HG03159 (cell line): ENCODE results near the gene DNASE1L3.
A peak's percentile ranks its signal among the peaks of the same experiment; 100 is the strongest.
"Not testable (repeated sequence)": the region's sequence is repeated elsewhere in the genome, so short reads cannot be mapped to it uniquely, and the experiment has no call there.

Experiments used
- ATAC-seq: cut with Tn5 transposase; IDR thresholded peaks from one replicate; pipeline ENCODE4 v1.9.1; 2021; ENCODE audit warnings: mild to moderate bottlenecking, moderate library complexity; ENCODE audit not compliant: unreplicated experiment

The DNASE1L3 gene

GRCh38 chr3:58236527-58237237 is 25.9 kb upstream of the DNASE1L3 start:
- ATAC-seq = no peak

DNA sequence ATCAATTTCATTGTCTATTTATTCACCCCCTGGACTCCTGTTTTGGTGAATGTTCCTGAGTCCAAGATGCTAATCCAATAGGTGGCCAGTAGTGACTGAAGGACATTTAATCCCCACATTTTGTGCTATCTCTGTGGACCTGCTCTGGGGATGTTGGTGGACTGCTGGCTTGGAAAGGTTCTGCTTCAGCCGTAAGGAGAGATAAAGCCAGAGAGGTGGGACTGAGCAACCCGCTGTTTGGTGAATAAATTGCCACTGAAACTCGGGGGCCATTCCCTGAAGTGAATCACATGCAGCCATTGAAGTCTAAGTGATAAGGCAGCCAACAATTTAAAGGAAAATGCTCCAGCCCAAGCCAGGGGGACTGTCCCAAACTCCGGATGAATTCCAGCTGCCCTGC is 25.2 kb upstream of the DNASE1L3 start:
- no peak for ATAC-seq

GRCh38 chr3:58234516-58234931 is 23.8 kb upstream of the DNASE1L3 start:
- ATAC-seq = no peak

DNA sequence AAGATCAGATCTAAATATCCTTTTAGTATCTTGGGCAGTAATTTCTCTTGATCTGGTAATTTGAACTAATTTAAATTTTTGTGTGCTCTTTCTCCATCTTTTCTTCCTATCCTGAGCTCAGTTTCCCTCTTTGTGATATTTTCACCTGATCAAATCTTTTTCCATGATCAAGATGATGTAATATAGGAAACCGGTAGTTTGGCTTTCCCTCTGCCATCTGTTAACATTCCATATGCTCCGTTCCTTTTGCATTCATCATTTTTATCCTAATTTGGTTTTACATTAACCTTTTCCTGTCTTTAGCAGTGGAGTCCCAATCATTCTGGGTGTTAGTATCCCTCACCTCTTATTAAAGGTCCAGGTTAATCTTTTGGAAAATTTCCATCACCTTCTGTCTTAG is 20.9 kb upstream of the DNASE1L3 start:
- ATAC-seq = no peak

GRCh38 chr3:58230876-58231552 is 20.2 kb upstream of the DNASE1L3 start:
- ATAC-seq = no peak

GRCh38 chr3:58227933-58228332 is 17.2 kb upstream of the DNASE1L3 start:
- ATAC-seq = not testable (repeated sequence)

DNA sequence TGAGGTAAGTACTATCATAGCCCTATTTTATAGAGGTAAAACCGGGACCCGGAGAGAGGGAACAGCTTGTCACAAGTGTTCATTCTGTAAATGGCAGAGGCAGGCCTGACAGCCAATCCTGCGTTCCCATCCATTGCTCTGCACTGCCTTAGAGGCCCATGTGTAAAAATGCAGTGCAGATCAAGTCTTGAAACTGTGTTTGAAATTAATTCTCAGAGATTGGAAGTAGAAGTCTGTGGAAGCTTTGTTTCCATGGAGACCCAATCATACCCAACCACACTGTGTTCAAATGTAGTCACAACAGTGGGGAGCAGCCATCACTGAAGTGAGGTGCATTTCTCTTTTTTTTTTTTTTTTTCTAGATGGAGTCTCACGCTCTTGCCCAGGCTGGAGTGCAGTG is 13.1 kb upstream of the DNASE1L3 start:
- no peak for ATAC-seq

DNA sequence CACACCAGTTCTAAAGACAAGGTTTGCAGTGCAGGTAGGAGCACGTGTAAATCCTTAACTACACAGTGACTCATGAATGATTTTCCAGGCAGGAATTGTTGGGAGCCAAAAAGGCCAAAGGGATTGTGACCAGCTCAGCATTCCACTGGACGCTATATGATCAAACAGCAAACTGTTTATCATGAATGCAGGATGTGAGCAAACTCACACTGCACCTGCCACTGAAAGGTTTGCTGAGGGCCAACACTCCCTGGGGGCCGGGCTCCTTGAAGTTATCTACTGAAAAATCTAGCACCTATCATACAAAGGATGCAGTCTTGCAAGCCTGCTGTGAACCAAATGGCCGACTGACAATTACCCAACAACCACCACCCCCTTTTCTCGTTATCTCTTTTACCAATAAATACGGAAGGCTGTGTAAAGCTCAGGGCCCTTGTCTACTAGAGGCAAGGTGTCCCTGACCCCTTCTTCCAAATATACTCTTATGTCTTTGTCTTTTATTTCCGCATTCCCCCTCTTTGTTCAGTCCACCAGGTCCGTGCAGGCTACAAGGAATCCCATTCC is 11.5 kb upstream of the DNASE1L3 start:
- no peak for ATAC-seq

- no peak for ATAC-seq
Measured at GRCh38 chr3:58218904-58219303, 8.1 kb upstream of the DNASE1L3 start.

DNA sequence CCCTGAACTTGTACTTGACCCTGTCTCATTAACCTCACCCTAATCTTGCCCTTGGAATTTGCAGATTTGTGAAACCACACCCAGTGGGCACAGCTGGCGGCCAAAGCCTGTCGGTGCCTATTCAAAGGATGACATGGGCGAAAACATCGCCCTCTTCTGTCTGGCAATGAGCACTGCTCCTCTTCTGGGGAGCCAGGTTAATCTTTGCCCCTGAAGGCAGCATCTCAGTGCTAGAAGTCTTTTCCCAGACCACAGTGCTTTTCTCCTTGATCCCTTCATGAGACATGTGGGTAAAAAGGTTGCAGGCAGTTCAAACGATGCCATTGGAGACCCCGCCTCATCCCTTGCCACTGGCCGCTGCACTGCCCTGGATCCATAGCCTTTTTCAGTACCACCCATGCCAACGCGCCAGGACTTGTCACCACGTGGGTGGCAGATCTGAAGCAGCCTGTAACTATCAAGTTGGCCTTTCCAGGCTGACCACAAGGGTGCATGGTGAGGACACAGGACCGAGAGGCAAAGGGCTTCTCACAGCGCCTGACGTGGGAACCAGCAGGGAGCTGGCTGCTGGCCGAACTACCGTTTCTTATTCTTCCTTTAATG is 6.5 kb upstream of the DNASE1L3 start:
- peak; percentile 31 for ATAC-seq

DNA sequence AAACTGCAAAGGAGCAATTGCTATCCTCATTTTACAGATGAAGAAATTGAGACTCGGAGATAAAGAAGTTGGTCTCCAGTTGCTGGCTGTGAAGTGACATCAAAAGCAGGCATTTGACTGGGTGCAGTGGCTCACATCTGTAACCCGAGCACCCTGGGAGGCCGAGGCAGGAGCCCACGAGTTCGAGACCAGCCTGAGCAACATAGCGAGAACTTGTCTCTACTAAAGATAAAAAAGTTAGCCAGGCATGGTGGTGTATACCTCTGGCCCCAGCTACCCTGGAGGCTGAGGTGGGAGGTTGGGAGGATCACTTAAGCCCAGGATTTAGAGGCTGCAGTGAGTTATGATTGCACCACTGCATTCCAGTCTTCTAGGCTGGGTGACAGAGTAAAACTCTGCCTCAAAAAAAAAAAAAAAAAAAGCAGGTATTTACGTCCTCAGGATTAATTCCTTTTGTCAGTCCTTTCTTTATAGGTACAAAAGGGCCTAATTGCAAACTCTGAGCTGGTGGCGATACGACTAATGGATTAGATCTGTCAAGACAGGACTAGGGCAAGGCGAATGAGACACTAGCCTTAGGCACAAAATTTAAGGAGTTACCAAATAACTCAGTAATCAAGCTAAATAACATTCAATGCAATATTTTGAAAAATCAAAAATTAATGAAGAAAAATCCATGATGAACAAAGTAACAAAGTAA is 5.9 kb upstream of the DNASE1L3 start:
- no peak for ATAC-seq

GRCh38 chr3:58215317-58216025 is 4.7 kb upstream of the DNASE1L3 start:
- ATAC-seq = no peak

DNA sequence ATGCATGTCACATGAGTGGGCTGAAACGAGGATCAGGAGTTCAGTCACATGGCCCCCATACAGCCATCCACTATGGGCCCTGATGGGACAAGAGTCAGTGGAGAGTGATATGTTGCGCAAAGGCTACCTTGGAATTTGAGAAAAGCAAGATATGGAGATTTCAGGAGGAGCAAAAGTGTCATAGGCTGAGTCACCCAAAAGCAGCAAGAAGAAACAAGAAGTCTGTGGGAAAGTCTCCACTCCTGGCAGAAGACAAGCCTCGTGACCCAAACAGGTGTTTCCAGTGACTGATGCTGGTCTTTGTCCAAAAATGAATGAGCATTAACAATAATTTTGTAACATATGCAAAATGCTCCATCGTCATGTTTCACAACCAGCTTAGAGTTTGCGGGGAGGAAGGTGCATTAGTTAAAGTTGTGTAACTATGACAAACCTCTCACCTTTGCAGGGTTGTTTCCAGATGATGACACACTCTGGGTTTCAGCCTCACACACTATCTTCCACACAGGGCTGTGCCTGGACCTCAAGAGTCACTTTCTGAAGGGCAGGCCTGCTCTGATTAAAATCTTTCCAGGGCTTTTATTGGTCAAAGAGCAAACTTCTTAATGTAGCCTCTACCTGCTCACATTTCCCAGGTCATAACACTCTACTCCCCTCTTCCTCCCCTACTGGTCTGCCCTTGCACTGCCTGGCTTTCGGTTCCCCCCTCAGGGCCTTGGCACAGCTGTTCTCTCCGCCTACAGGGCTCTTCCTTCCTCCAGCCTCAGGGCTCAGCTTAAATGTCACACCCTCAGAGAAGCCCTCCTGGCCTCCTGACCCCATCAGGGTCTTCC is 3.9 kb upstream of the DNASE1L3 start:
- ATAC-seq = peak; percentile 80

- ATAC-seq = no peak
Measured at GRCh38 chr3:58209933-58210332, 839 bp downstream of the DNASE1L3 start.

GRCh38 chr3:58207954-58208353 is 2.8 kb downstream of the DNASE1L3 start:
- no peak for ATAC-seq

DNA sequence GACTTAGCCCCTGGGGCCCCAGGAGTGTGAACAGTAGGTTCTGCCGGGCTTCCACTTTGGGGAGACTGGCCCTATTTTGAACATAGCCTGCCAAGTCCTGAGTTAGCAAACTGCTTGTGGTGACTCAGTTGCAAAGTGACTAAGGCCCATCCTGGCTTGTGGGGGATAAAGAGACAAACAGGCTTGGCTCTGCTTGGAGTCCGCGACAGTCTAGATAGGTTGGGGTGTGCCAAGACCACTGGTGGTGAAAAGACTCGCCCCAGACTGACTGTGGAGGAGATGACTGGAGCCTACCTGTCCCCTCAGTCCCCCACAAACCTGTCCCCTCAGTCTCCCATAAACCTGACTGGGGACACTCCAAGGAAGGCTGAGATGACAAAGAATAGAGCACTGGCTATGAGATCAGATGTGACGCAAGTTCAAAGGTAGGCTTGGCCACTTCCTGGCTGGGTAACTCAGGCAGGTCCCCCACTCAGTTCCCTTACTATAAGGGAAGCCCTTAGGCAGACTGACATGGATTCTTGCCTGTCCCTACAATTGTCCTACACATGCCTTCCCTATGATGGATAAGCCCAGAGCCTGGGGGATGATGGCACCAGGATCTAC is 4.3 kb downstream of the DNASE1L3 start:
- no peak for ATAC-seq

- no peak for ATAC-seq
Measured at GRCh38 chr3:58205981-58206380, 4.8 kb downstream of the DNASE1L3 start.

DNA sequence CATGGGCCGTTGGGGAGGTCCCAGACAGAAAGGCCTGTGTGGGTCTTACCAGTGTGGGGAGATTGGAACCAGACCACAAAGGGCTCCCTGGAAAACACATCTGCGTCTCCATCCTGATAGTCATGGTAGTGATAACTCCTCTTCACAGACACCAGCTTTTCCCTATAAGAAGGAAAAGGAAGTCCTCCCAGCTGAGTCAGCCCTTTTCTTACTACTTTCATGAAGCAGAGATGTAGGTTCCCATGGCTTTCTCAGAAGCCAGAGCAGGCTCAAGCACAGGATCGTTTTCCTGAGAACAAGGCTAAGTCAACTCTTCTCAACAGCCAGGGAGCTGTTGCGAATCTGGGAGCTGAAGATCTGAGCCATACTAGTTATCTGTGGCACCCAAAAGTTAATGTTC is 6.1 kb downstream of the DNASE1L3 start:
- no peak for ATAC-seq

GRCh38 chr3:58203541-58203940 is 7.2 kb downstream of the DNASE1L3 start:
- no peak for ATAC-seq
